Stimulated activated CD8-positive, alpha-beta memory T cell treated with anti-CD3 and anti-CD28 coated beads, Interleukin-4, amount 100 ng/mL, for 1 hour (primary cell): Measurements from ENCODE around the gene SUMF2.
"Not testable (repeated sequence)": the region's sequence is repeated elsewhere in the genome, so short reads cannot be mapped to it uniquely, and the experiment has no call there.

Source experiments
- DNase-seq, 2 donors: peaks; one replicate each; pipeline ENCODE4 v3.0.0-alpha.2; 2020; ENCODE audit warnings: low read depth in 2 of 2, low spot score in 1 of 2

Gene SUMF2

GRCh38 chr7:56063882-56064625 lies at the start of gene SUMF2:
TSS of gene SUMF2 (plus strand) at chr7:56064286. CDS start at chr7:56064312, 26 bp downstream.
- DNase-seq: peak; percentile 73 to 79

DNA sequence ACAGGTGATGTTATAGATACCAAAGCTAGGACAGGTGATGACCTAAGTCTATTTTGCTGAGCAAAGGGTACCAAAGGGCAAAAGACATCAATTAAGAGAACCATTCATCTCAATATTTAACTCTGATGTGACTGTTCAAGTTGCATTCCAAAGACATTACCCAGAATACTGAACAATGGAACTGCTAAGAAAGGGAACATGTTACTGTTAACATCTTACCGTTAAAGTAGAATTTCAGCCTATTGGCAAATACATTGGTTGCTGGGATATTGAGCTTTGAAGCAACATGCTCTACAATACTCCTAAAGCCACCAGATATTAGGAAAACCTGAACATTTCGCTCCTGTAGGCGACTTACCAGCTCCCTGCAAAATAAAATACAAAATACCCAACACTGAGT lies 47.1 kb upstream of the SUMF2 start:
- DNase-seq: not testable (repeated sequence)

GRCh38 chr7:56019501-56019900 lies 44.6 kb upstream of the SUMF2 start:
- DNase-seq: no peak

GRCh38 chr7:56023500-56023899 lies 40.6 kb upstream of the SUMF2 start:
- DNase-seq: no peak

- no peak for DNase-seq
Measured at GRCh38 chr7:56026538-56026937, 37.5 kb upstream of the SUMF2 start.

DNA sequence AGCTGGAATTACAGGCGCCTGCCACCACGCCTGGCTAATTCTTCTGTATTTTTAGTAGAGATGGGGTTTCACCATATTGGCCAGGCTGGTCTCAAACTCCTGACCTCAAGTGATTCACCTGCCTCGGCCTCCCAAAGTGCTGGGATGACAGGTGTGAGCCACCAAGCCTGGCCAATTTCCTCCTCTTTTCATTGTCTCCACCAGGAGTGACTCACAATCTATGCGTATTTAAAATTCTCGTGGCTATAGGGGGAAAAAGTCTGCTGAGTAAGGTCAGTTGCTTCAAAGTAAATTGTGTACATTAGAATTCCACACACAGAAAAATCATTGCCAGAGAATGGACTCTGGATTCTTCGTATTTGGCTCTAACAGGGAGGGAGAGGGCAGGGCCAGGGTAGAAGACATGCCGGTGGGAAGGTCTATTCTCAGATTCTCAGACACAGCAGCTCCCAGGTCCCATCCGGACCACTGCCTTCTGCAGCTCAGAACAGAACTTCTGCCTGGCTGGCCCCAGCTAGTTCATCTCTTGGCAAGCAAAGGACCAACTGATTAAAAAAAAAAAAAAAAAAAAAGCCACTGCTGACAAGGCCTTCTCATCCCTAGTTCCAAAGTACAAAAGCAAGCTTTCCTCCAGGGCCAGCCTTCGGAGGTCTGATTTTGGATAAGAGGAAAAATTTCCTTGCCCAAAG lies 35.0 kb upstream of the SUMF2 start:
- DNase-seq: no peak

GRCh38 chr7:56030340-56030739 lies 33.7 kb upstream of the SUMF2 start:
- DNase-seq: no peak

DNA sequence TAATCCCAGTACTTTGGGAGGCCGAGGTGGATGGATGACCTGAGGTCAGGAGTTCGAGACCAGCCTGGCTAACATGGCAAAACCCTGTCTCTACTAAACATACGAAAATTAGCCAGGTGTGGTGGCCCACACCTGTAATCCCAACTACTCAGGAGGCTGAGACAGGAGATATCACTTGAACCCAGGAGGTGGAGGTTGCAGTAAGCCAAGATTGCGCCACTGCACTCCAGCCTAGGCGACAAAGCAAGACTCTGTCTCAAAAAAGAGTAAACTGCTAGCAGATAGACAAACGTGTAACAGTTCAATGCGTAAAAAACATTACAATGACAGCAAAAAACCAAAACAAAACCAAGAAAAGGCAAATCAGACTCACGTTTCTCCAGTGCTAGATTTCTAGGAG lies 32.5 kb upstream of the SUMF2 start:
- DNase-seq: not testable (repeated sequence)

- not testable (repeated sequence) for DNase-seq
Measured at GRCh38 chr7:56032578-56032977, 31.5 kb upstream of the SUMF2 start.

DNA sequence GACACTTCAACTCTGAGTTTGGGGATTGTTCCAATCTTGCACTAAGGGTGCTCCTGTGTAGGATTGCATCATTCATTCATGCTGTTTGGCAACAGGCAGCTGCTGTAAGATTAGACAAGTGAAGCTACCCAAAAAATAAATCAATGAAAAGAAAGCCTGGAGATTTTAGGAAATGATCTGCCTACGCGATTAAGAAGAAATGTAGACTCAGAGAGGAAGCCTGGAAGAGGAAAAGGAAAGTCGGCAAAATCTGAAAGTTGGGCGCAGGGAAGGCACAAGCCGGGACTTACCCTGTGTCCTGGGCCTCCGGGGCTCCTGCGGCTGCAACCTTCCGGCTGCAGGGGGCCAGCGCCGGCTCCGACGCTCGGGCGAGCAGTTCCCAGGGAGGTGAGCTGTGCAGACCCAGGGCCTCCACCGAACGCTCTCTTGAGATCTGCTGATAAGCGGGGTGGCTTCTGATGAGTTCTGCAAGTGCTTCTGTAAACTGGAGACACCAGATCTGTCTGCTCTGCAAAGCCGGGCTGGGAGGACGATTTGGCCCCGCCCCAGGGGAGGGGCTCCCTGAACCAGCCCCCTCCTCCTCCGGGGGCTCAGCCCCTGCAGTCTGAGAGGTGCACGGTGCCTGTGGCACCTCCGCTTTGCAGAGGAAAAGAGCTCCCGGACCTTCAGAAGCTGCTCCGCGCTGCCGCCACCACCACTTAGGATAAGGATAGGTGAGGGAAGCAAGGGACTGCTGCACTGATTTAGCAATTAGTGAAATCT lies 30.2 kb upstream of the SUMF2 start:
- DNase-seq: peak; percentile 38 to 43

GRCh38 chr7:56040730-56041129 lies 23.4 kb upstream of the SUMF2 start:
- DNase-seq: no peak

GRCh38 chr7:56045758-56046157 lies 18.3 kb upstream of the SUMF2 start:
- DNase-seq: not testable (repeated sequence)

DNA sequence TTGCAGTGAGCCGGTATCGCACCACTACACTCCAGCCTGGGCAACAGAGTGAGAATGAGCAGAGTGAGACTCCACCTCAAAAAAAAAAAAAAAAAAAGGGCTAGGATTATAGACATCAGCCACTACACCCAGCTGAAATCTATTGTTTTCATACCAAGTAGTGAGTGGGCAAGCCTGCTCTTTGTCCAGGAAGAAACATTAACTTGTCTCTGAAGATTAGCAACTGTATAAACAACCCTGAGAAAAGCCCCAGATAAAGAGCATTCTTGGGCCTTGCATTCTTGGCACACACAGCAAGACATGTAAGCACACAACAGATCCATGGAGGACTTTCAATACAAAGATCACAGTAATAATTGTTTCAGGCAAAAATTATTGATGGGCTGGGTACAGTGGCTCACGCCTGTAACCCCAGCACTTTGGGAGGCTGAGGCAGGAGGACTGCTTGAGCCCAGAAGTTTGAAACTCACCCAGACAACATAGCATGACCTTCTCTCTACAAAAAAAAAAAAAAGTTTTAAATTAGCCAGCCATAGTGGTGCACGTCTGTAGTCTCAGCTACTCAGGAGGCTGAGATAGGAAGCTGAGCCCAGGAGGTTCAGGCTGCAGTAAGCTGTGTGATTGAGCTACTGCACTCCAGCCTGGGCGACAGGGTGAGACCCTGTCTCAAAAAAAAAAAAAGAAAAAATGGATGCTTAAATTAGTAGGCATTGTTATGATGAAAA lies 17.2 kb upstream of the SUMF2 start:
- DNase-seq: no peak

DNA sequence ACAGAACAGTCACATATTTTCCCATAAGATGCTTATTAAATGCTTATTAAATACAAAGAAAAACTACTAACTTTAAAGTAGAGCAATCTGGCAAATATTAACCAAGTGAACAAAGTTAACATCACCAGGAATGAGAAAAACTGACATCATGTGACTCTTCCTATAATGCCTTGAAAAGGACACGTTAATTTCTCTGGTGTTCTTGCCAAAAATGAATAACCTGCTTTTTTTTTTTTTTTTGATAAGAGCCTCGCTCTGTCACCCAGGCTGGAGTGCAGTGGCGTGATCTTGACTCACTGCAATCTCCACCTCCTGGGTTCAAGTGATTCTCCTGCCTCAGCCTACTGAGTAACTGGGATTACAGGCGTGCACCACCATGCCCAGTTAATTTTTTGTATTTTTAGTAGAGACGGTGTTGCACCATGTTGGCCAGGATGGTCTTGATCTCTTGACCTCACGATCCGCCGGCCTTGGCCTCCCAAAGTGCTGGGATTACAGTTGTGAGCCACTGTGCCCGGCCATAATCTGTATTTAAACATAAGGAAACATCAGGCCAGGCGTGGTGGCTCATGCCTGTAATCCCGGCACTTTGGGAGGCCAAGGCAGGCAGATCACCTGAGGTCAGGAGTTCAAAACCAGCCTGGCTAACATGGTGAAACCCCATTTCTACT lies 16.5 kb upstream of the SUMF2 start:
- DNase-seq: not testable (repeated sequence)

DNA sequence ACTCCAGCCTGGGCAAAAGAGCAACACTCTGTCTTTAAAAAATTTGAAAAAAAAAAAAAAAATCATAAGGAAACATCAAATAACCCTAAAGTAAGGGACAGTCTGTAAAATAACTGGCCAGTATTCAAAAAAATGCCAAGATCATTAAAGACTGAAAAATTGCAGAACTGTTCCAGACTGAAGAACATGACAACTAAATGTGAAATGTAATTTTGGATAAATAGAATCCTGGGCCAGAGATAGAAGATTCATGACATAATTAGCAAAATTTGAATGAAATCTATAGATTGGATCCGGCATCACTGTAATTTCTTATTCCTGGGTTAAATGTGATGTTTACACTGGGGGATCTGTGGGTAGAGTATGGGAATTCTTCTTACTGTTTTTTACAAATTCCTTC lies 15.8 kb upstream of the SUMF2 start:
- DNase-seq: no peak

DNA sequence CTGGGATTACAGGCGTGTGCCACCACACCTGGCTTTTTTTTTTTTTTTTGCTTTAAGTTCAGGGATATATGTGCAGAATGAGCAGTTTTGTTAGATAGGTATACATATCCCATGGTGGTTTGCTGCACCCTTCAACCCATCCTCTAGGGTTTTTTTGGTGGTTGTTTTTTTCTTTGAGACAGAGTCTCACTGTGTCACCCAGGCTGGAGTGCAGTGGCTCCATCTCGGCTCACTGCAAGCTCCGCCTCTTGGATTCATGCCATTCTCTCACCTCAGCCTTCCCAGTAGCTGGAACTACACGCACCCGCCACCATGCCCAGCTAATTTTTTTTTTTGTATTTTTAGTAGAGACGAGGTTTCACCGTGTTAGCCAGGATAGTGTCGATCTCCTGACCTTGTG lies 15.3 kb upstream of the SUMF2 start:
- not testable (repeated sequence) for DNase-seq

DNA sequence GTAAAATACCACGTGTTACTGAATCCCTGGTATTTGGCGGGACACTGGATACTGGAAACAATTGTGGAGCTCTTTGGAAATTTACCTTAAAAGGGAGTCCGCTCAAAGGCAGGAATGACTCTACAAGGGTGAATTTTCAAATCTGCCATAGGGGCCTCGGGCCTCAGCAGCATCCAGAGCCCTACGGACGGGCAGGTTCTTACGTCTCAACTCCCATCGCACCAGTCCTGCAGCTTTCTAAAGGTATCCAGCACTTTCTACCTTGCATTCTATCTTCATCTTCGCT lies 13.1 kb upstream of the SUMF2 start:
- no peak for DNase-seq

DNA sequence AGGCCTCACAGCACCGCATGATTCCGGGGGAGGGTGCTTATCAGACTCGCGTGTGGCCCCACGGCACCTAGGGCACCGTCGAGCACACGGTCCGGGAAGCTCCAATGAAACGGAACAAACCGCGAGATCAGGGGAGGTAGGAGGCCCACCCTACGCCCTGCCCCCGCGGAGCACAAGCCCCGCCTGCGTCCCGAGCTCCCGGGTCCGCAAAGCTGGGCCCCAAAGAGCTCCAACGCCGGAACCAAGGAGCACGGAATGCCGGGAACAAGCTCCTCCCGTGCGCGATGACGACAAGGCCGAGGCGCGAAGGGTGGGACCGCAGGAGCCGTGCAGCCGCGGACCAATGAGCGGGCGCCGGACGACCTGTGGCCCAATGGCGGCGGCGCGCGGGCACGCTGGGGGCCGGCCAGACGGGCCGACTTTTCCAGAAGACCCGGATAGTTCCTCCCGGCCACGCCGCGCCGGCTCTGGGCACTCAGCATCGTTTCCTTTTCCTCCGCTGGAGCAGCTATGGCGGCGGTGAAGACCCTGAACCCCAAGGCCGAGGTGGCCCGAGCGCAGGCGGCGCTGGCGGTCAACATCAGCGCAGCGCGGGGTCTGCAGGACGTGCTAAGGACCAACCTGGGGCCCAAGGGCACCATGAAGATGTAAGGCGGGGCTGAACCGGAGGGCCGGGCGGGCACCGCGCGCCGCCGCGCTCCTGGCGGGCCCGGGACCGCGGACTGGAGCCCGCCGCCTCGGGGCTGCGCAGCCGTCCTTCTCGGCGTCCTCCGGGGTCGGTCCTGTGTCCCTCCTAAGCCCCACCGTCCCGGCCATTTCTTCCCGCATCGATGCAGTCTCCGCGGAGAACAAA lies 12.5 kb upstream of the SUMF2 start, which contains the start of the genes CCT6A and PSPH:
Gene CCT6A (plus strand): TSS at position 427 of the 853 bp plus-strand sequence. CDS start 84 bp downstream, at position 511.
Gene PSPH (minus strand): TSS at position 106 of the 853 bp plus-strand sequence. CDS start 30,232 bp downstream, outside the sequence.
- peak; percentile 78 for DNase-seq

- no peak for DNase-seq
Measured at GRCh38 chr7:56053379-56053778, 10.7 kb upstream of the SUMF2 start.

- DNase-seq: no peak
Measured at GRCh38 chr7:56053993-56054392, 10.1 kb upstream of the SUMF2 start.
